ENCODE results near the gene TMEM120B.

Gene TMEM120B

DNA sequence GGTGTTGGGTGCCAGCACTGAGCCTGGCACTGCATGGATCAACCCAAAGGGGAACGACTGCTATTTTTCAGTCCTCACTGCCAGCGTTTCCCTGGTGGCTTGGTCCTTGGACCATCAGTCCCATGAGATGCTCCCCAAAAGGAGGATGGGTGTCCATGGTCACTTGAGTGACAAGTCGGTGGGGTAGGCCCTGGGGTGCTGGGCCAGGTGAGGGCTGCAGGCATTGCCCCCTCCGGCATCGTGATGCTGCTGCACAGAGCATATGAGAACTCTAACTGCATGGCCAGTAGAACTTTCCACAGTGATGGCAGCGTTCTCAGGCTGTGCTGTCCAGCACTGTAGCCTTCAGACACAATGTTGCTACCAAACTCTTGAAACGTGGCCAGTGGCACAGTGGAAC lies 107.5 kb downstream of the TMEM120B start:
- ATAC-seq (replicated peaks) = no peak
- H3K27ac Mint-ChIP-seq = no peak overlapping the region
- H3K9me3 Mint-ChIP-seq = no peaks in the 10 kb centered on the region
- H3K4me3 Mint-ChIP-seq = no peak overlapping the region
- peaks cover 37 to 46% of the 10 kb centered on the region in 2 donors for H3K36me3 Mint-ChIP-seq
- peaks cover 6 to 10% of the 10 kb centered on the region in 2 donors for H3K4me1 Mint-ChIP-seq
- no peak for DNase-seq
- H3K27me3 Mint-ChIP-seq = no peaks in the 10 kb centered on the region

DNA sequence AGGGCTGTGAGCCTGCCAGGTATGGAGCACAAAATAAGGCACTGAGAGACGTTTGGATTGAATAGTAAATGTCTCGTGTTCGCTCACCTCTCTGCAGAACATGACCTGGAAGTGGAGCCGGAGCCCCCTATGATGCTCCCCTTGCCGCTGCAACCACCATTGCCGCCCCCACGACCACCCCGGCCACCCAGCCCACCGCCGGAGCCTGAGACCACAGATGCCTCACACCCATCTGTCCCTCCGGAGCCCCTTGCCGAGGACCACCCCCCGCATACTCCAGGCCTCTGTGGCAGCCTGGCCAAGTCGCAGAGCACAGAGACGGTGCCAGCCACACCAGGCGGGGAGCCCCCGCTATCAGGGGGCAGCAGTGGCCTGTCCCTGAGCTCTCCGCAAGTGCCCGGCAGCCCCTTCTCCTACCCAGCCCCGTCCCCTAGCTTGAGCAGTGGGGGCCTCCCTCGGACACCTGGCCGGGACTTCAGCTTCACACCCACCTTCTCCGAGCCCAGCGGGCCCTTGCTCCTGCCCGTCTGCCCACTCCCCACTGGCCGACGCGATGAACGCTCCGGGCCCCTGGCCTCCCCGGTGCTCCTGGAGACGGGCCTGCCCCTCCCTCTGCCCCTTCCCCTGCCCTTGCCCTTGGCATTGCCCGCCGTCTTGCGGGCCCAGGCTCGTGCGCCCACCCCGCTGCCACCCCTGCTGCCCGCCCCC lies 110.0 kb downstream of the TMEM120B start:
- Mint-ChIP-seq H3K27me3 (no peaks in the 10 kb centered on the region), H3K27ac (no peak overlapping the region), H3K9me3 (no peaks in the 10 kb centered on the region), H3K4me1 (peaks cover 3 to 20% of the 10 kb centered on the region in 2 donors), H3K36me3 (peaks cover 35 to 49% of the 10 kb centered on the region in 2 donors), H3K4me3 (no peak overlapping the region)
- ATAC-seq (replicated peaks) = no peak
- DNase-seq = no peak

GRCh38 chr12:121823101-121823726 lies 110.7 kb downstream of the TMEM120B start:
- H3K27ac Mint-ChIP-seq = no peak overlapping the region
- ATAC-seq (replicated peaks) (no peak), DNase-seq (no peak)
- H3K9me3 Mint-ChIP-seq = no peaks in the 10 kb centered on the region
- no peak overlapping the region for H3K4me3 Mint-ChIP-seq
- peaks cover 32 to 44% of the 10 kb centered on the region in 2 donors for H3K36me3 Mint-ChIP-seq
- H3K27me3 Mint-ChIP-seq = no peaks in the 10 kb centered on the region
- H3K4me1 Mint-ChIP-seq = peaks cover 3 to 21% of the 10 kb centered on the region in 2 donors

- no peak for ATAC-seq (replicated peaks)
- Mint-ChIP-seq H3K4me1 (peaks cover 5 to 26% of the 10 kb centered on the region in 2 donors), H3K9me3 (no peaks in the 10 kb centered on the region), H3K36me3 (peaks cover 37 to 49% of the 10 kb centered on the region in 2 donors), H3K4me3 (no peak overlapping the region), H3K27ac (no peak overlapping the region), H3K27me3 (no peaks in the 10 kb centered on the region)
- DNase-seq = no peak
These were observed 111.2 kb downstream of the TMEM120B start for GRCh38 chr12:121823727-121824115.

GRCh38 chr12:121825041-121825523 lies 112.5 kb downstream of the TMEM120B start:
- no peaks in the 10 kb centered on the region for H3K9me3 Mint-ChIP-seq
- no peaks in the 10 kb centered on the region for H3K27me3 Mint-ChIP-seq
- H3K36me3 Mint-ChIP-seq = peaks cover 39 to 53% of the 10 kb centered on the region in 2 donors
- H3K4me3 Mint-ChIP-seq = peak overlapping the region in 1 of 2 donors; percentile 8
- ATAC-seq (replicated peaks) (no peak), DNase-seq (no peak)
- no peak overlapping the region for H3K27ac Mint-ChIP-seq
- H3K4me1 Mint-ChIP-seq = peaks cover 3 to 23% of the 10 kb centered on the region in 2 donors

DNA sequence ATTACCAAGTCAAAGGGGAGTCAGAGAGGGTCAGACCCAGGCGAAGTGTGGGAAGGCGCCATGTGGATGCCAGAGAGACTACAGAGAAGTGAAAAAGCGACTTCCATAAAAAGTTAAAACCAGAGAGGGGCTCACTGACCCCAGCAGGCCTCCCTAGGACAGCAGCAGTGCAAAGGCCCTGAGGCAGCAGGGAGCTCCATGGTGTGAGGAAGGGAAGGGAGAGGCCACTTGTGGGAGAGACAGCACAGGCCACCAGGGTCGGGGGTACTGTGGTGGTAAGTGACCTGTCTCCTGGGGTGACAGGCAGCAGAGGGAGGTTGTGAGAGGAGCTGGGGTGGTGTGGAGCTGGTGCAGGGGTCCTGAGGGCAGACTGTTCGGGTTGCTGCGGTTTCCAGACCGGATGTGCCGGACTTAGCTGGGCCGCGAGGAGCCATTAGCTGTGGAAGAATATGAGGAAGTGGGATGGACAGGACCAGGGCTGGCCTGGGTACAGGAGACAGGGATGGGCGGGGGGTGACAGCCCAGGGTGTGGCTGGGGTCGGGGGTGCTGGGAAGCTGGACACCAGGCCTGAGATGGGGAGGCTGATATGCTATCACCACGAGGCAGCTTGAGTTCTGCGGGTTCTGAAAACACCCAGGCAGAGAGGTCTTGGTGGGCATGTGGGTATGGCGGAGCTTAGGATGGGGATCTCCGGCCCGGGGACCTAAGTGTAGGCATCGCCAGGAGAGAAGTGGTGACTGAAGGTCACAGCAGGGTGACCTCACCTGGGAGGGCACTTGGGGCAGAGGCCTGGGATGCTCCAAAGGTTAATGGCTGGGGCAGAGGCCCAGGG lies 114.0 kb downstream of the TMEM120B start:
- Mint-ChIP-seq H3K9me3 (no peaks in the 10 kb centered on the region), H3K27ac (peak overlapping the region; percentile 44), H3K4me1 (peaks cover 3 to 23% of the 10 kb centered on the region in 2 donors), H3K4me3 (peak overlapping the region; percentile 3 to 25), H3K27me3 (no peaks in the 10 kb centered on the region), H3K36me3 (peaks cover 48 to 60% of the 10 kb centered on the region in 2 donors)
- DNase-seq (no peak), ATAC-seq (replicated peaks) (peak in 1 of 2 donors; percentile 28)

- no peak for ATAC-seq (replicated peaks)
- peaks cover 56 to 70% of the 10 kb centered on the region in 2 donors for H3K36me3 Mint-ChIP-seq
- no peaks in the 10 kb centered on the region for H3K9me3 Mint-ChIP-seq
- no peaks in the 10 kb centered on the region for H3K27me3 Mint-ChIP-seq
- no peak for DNase-seq
- peak overlapping the region in 1 of 2 donors; percentile 4 for H3K4me3 Mint-ChIP-seq
- peaks cover 3 to 23% of the 10 kb centered on the region in 2 donors for H3K4me1 Mint-ChIP-seq
- peak overlapping the region; percentile 44 for H3K27ac Mint-ChIP-seq
These were observed 115.0 kb downstream of the TMEM120B start for GRCh38 chr12:121827351-121828099.

GRCh38 chr12:121828306-121828705 lies 115.8 kb downstream of the TMEM120B start:
- H3K27me3 Mint-ChIP-seq = no peaks in the 10 kb centered on the region
- no peak overlapping the region for H3K4me3 Mint-ChIP-seq
- peak overlapping the region; percentile 65 for H3K27ac Mint-ChIP-seq
- peaks cover 54 to 72% of the 10 kb centered on the region in 2 donors for H3K36me3 Mint-ChIP-seq
- DNase-seq = no peak
- no peak for ATAC-seq (replicated peaks)
- peaks cover 4 to 23% of the 10 kb centered on the region in 2 donors for H3K4me1 Mint-ChIP-seq
- H3K9me3 Mint-ChIP-seq = no peaks in the 10 kb centered on the region

GRCh38 chr12:121828826-121829225 lies 116.3 kb downstream of the TMEM120B start:
- no peak for ATAC-seq (replicated peaks)
- H3K9me3 Mint-ChIP-seq = no peaks in the 10 kb centered on the region
- H3K27me3 Mint-ChIP-seq = no peaks in the 10 kb centered on the region
- no peak overlapping the region for H3K4me3 Mint-ChIP-seq
- H3K36me3 Mint-ChIP-seq = peaks cover 49 to 68% of the 10 kb centered on the region in 2 donors
- H3K4me1 Mint-ChIP-seq = peaks cover 5 to 18% of the 10 kb centered on the region in 2 donors
- H3K27ac Mint-ChIP-seq = peak overlapping the region; percentile 87
- no peak for DNase-seq

GRCh38 chr12:121829250-121829918 lies 116.8 kb downstream of the TMEM120B start:
- no peaks in the 10 kb centered on the region for H3K27me3 Mint-ChIP-seq
- peak overlapping the region; percentile 87 for H3K27ac Mint-ChIP-seq
- no peak for ATAC-seq (replicated peaks)

DNA sequence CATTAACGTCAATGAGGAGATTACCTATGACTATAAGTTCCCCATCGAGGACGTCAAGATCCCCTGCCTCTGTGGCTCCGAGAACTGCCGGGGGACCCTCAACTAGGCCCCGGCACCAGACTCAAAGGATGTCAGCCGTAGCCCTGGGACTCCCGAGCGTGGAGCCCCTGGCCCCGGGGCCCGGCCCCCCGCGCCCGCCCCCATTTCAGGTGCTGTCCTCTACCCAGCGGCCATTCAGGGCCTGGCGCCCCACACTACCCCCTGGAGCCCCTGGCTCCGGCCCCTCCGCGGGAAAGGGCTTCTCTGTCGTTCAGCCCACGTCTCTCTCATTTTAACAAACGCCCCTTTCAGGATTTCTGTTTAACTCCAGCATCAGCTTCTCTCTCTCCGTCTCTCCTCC lies 117.6 kb downstream of the TMEM120B start:
- H3K27ac Mint-ChIP-seq = no peak overlapping the region
- ATAC-seq (replicated peaks) (no peak), DNase-seq (no peak)
- H3K36me3 Mint-ChIP-seq = peaks cover 44 to 60% of the 10 kb centered on the region in 2 donors
- H3K4me3 Mint-ChIP-seq = no peak overlapping the region
- no peaks in the 10 kb centered on the region for H3K27me3 Mint-ChIP-seq
- H3K4me1 Mint-ChIP-seq = peaks cover 5 to 18% of the 10 kb centered on the region in 2 donors
- no peaks in the 10 kb centered on the region for H3K9me3 Mint-ChIP-seq

More at GRCh38 chr12:121829250-121829918, 116.8 kb downstream of the TMEM120B start:
- Mint-ChIP-seq H3K36me3 (peaks cover 48 to 64% of the 10 kb centered on the region in 2 donors), H3K4me1 (peaks cover 5 to 18% of the 10 kb centered on the region in 2 donors), H3K4me3 (no peak overlapping the region), H3K9me3 (no peaks in the 10 kb centered on the region)
- DNase-seq = no peak

GRCh38 chr12:121830588-121831265 lies 118.2 kb downstream of the TMEM120B start:
- Mint-ChIP-seq H3K36me3 (peaks cover 43 to 59% of the 10 kb centered on the region in 2 donors), H3K4me3 (no peak overlapping the region), H3K4me1 (peaks cover 5 to 18% of the 10 kb centered on the region in 2 donors), H3K9me3 (no peaks in the 10 kb centered on the region), H3K27ac (peak overlapping the region; percentile 32), H3K27me3 (no peaks in the 10 kb centered on the region)
- DNase-seq = no peak
- no peak for ATAC-seq (replicated peaks)
